ENCODE measurements around the gene PHC1. TPM values are rescaled to one million over a fixed set of nuclear protein-coding genes. Genes with fewer than 3 reads are reported as not detected.
"Not testable (repeated sequence)": the region's sequence is repeated elsewhere in the genome, so short reads cannot be mapped to it uniquely, and the experiment has no call there.

Gene PHC1
- 59.8 and 64.2 TPM in 2 replicates for total RNA-seq
- 25.5 TPM for total RNA-seq (2013)
- polyA plus RNA-seq, result 78.2 and 86.9 TPM in 2 replicates
- polyA minus RNA-seq, result 24.3 and 54.9 TPM in 2 replicates

DNA sequence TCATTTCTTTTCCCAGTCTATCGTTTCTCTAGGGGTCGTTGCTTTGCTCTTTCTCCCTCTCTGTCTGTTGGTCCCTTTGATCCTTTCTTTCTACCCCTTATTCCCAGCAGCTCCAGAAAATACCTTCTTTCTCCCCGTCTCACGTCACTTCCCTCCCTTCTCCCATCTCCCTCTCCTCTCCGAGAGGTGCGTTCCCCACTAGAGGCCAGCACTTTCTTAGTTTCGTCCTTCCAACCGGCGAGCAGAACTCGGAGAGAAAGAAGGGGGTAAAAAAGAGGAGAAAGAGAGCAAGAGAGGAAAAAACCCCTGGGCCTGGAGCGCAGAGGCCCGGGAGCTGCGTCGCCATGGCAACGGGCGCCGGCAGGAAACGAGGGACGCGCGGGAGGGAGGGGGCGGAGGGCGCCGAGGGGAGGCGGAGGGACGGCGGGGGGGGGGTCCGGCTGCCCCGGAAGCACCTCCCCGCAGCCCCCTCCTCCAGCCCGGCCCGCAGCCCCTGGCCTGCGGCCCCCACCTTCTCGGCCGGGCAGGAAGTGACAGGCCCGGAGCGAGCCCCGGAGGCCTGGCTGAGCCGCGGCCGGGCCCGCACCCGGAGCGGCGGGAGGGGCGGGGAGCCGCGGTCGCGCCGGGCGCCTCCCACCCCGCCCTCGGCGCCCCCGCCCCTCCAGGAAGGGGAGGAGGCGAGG lies at the start of gene PHC1:
TSS of gene PHC1 (plus strand) at position 477 of the 683 bp plus-strand sequence. CDS start 3,169 bp downstream, outside the sequence.
- H3K9me3 Mint-ChIP-seq (ENCODE audit: insufficient read depth); H3K27me3 Mint-ChIP-seq; H3K9me3 ChIP-seq (ENCODE audit: control extremely low read depth in 1 of 3, control insufficient read depth in 2 of 3, insufficient read depth in 1 of 3, low read length in 2 of 3); H3K36me3 ChIP-seq (replicated peaks in 1 of 2; ENCODE audit: control extremely low read depth in 1 of 2, control insufficient read depth in 1 of 2, extremely low read depth in 1 of 2, insufficient read depth in 2 of 2, low read length in 1 of 2); H4K20me1 ChIP-seq (ENCODE audit: control insufficient read depth, insufficient read depth, low read length, poor library complexity, severe bottlenecking); H3K27me3 ChIP-seq (replicated peaks in 1 of 4; ENCODE audit: control extremely low read depth in 1 of 4, control insufficient read depth in 3 of 4, insufficient read depth in 4 of 4, low read length in 3 of 4): not testable (repeated sequence)
- intact Hi-C loops (cut with micrococcal nuclease), result loop anchor here (1.0 to 10.0 kb wide), 4 partner anchors 24 to 217 kb away; partner anchors contain the start of genes M6PR and RIMKLB
- Histone ChIP-seq H3K4me1 (ENCODE audit: control insufficient read depth in 2 of 2, insufficient read depth in 2 of 2, low read length in 2 of 2) (peaks cover 20 to 22% of the 10 kb centered on the region in 2 donors), H3K4me2 (replicated peaks; ENCODE audit: low read depth, low read length, poor library complexity, severe bottlenecking) (peak within 1 kb of the TSS; percentile 74), H2AFZ (ENCODE audit: insufficient read depth, low read depth, low read length, poor library complexity, severe bottlenecking) (peak within 1 kb of the TSS; percentile 82), H3K9ac (ENCODE audit: low read length) (peak within 1 kb of the TSS; percentile 70), H3K79me2 (ENCODE audit: control insufficient read depth, insufficient read depth, low read length) (peaks cover 22% of the 10 kb centered on the region), H3K27ac (ENCODE audit: low read length in 2 of 2) (peak within 1 kb of the TSS; percentile 64 to 94), H3K4me3 (ENCODE audit: control extremely low read depth in 1 of 5, extremely low read depth in 1 of 5, insufficient read depth in 1 of 5, low read depth in 2 of 5, low read length in 4 of 5) (peak within 1 kb of the TSS; percentile 64 to 87 (median 75))
- 0% methylated on average over 7 of the region's 57 CpGs for WGBS (ENCODE audit: insufficient coverage)
- Mint-ChIP-seq H3K27ac (peak within 1 kb of the TSS; percentile 95), H3K4me1 (peaks cover 26% of the 10 kb centered on the region), H3K4me3 (peak within 1 kb of the TSS; percentile 95)
- DNase-seq, result peak; percentile 86
- CTCF ChIA-PET, result interaction anchor here (0.9 to 2.2 kb wide), 6 partner anchors 24 to 136 kb away, joined by 3 to 8 read pairs (median 4); no protein-coding TSS in a partner anchor
- POLR2A ChIA-PET, result interaction anchor here (2.3 kb wide), 1 partner anchor 35 kb away, joined by 7 read pairs; the partner anchor contains the start of gene M6PR
- TF ChIP-seq, protein P1, sequence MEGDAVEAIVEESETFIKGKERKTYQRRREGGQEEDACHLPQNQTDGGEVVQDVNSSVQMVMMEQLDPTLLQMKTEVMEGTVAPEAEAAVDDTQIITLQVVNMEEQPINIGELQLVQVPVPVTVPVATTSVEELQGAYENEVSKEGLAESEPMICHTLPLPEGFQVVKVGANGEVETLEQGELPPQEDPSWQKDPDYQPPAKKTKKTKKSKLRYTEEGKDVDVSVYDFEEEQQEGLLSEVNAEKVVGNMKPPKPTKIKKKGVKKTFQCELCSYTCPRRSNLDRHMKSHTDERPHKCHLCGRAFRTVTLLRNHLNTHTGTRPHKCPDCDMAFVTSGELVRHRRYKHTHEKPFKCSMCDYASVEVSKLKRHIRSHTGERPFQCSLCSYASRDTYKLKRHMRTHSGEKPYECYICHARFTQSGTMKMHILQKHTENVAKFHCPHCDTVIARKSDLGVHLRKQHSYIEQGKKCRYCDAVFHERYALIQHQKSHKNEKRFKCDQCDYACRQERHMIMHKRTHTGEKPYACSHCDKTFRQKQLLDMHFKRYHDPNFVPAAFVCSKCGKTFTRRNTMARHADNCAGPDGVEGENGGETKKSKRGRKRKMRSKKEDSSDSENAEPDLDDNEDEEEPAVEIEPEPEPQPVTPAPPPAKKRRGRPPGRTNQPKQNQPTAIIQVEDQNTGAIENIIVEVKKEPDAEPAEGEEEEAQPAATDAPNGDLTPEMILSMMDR (IDR thresholded peaks at IDR 0.05), result peak; percentile 34
- peak; percentile 72 for ATAC-seq (ENCODE audit: low read depth)

- Histone ChIP-seq H3K36me3 (replicated peaks in 1 of 2; ENCODE audit: control extremely low read depth in 1 of 2, control insufficient read depth in 1 of 2, extremely low read depth in 1 of 2, insufficient read depth in 2 of 2, low read length in 1 of 2) (no peaks in the 10 kb centered on the region), H3K9me3 (ENCODE audit: control extremely low read depth in 1 of 3, control insufficient read depth in 2 of 3, insufficient read depth in 1 of 3, low read length in 2 of 3) (no peaks in the 10 kb centered on the region), H3K27ac (ENCODE audit: low read length in 2 of 2) (no peak overlapping the region), H4K20me1 (ENCODE audit: control insufficient read depth, insufficient read depth, low read length, poor library complexity, severe bottlenecking) (no peaks in the 10 kb centered on the region), H3K4me2 (replicated peaks; ENCODE audit: low read depth, low read length, poor library complexity, severe bottlenecking) (no peak overlapping the region), H3K27me3 (replicated peaks in 1 of 4; ENCODE audit: control extremely low read depth in 1 of 4, control insufficient read depth in 3 of 4, insufficient read depth in 4 of 4, low read length in 3 of 4) (no peaks in the 10 kb centered on the region), H3K4me1 (ENCODE audit: control insufficient read depth in 2 of 2, insufficient read depth in 2 of 2, low read length in 2 of 2) (no peaks in the 10 kb centered on the region), H3K4me3 (ENCODE audit: control extremely low read depth in 1 of 5, extremely low read depth in 1 of 5, insufficient read depth in 1 of 5, low read depth in 2 of 5, low read length in 4 of 5) (no peak overlapping the region), H2AFZ (ENCODE audit: insufficient read depth, low read depth, low read length, poor library complexity, severe bottlenecking) (no peak overlapping the region), H3K9ac (ENCODE audit: low read length) (no peak overlapping the region), H3K79me2 (ENCODE audit: control insufficient read depth, insufficient read depth, low read length) (no peaks in the 10 kb centered on the region)
- DNase-seq (no peak), ATAC-seq (ENCODE audit: low read depth) (no peak)
- Mint-ChIP-seq H3K27me3 (peaks cover 5% of the 10 kb centered on the region), H3K9me3 (ENCODE audit: insufficient read depth) (no peaks in the 10 kb centered on the region), H3K4me3 (no peak overlapping the region), H3K27ac (no peak overlapping the region), H3K4me1 (no peaks in the 10 kb centered on the region)
- CTCF ChIA-PET, result interaction anchor here (1.0 kb wide), 1 partner anchor 24 kb away, joined by 3 read pairs; no protein-coding TSS in a partner anchor
- intact Hi-C loops (cut with micrococcal nuclease), result no loop called here
- TF ChIP-seq, protein P1 (IDR thresholded peaks at IDR 0.05), result no peak
- TF ChIP-seq EZH2 (IDR thresholded peaks at IDR 0.05; ENCODE audit: borderline replicate concordance, insufficient read depth, low read depth, low read length, poor library complexity, severe bottlenecking), result no peak
- no CpG with 5 or more reads among the region's 2 CpGs for WGBS (ENCODE audit: insufficient coverage)
- POLR2A ChIA-PET, result no interaction called here
These were observed 47.9 kb upstream of the PHC1 start for GRCh38 chr12:8866429-8866828.

Data from B cell (primary cell).